ENCODE data around the gene GAB4.

GAB4 gene

DNA sequence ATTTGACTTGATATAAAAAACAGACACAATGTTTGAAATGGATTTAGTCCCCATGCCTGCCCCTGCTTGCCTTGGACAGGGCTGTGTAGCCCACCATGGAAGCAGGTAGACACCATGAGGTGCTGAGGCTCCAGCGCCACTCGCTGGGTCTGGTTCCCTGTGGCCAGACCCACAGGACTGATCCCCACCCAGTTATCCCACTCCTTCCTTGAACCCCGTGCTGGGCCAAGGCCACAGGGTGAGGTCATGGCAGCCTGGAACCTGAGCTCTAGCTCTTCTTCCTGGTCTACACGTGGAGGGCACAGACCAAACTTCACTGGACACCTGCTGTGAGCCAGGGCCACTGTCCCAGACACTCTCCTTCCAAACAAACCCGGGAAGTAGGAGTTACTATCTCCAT, 42.5 kb downstream of the GAB4 start:
- no peak overlapping the region for H3K4me3 ChIP-seq (ENCODE audit: low read depth, low read length)
- TF ChIP-seq, protein P1, sequence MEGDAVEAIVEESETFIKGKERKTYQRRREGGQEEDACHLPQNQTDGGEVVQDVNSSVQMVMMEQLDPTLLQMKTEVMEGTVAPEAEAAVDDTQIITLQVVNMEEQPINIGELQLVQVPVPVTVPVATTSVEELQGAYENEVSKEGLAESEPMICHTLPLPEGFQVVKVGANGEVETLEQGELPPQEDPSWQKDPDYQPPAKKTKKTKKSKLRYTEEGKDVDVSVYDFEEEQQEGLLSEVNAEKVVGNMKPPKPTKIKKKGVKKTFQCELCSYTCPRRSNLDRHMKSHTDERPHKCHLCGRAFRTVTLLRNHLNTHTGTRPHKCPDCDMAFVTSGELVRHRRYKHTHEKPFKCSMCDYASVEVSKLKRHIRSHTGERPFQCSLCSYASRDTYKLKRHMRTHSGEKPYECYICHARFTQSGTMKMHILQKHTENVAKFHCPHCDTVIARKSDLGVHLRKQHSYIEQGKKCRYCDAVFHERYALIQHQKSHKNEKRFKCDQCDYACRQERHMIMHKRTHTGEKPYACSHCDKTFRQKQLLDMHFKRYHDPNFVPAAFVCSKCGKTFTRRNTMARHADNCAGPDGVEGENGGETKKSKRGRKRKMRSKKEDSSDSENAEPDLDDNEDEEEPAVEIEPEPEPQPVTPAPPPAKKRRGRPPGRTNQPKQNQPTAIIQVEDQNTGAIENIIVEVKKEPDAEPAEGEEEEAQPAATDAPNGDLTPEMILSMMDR (IDR thresholded peaks at IDR 0.05; ENCODE audit: insufficient read depth, low read depth, low read length, missing control alignments), result no peak
- DNase-seq (ENCODE audit: low read depth), result no peak

DNA sequence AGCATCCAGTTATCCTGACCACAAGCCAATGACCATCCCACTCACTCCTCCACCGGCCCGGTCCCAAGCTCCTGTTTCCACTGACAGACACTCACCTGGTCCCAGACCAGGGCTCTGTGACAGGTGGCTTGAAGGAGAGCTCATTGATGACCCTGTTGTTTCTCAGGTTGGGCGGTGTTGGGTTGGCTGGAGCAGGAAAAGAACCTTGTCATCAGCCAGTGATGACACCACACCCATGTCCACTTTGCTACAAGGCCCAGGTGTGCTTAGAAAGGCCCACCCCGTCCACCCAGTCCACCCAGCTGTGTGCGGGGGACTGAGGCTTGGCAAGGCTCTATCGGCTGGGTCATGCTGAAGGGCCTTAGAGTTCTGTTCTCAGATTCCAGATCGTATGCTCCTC, 42.9 kb downstream of the GAB4 start:
- no peak overlapping the region for H3K4me3 ChIP-seq (ENCODE audit: low read depth, low read length)
- TF ChIP-seq, protein P1 (IDR thresholded peaks at IDR 0.05; ENCODE audit: insufficient read depth, low read depth, low read length, missing control alignments), result no peak
- no peak for DNase-seq (ENCODE audit: low read depth)

DNA sequence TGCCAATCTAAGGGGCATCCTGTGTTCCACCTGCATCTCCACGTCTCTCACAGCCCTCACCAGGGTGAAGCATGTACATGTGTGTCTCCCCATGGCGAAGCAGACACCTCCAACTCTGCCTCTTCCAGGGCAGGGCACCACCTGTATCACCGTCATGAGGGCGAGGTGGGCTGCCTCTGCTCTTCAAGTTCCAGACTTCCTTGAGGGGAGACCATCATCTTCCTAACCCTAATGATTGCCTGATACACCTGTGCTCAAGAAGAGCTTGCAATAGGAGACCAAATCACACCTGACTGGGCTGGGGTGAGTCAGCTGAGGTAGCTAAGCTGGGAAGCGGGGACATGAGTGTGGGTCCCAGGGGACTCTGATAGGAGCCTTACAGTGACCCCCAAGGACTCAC, 43.7 kb downstream of the GAB4 start:
- TF ChIP-seq, protein P1 (IDR thresholded peaks at IDR 0.05; ENCODE audit: insufficient read depth, low read depth, low read length, missing control alignments), result no peak
- no peak overlapping the region for H3K4me3 ChIP-seq (ENCODE audit: low read depth, low read length)
- no peak for DNase-seq (ENCODE audit: low read depth)

DNA sequence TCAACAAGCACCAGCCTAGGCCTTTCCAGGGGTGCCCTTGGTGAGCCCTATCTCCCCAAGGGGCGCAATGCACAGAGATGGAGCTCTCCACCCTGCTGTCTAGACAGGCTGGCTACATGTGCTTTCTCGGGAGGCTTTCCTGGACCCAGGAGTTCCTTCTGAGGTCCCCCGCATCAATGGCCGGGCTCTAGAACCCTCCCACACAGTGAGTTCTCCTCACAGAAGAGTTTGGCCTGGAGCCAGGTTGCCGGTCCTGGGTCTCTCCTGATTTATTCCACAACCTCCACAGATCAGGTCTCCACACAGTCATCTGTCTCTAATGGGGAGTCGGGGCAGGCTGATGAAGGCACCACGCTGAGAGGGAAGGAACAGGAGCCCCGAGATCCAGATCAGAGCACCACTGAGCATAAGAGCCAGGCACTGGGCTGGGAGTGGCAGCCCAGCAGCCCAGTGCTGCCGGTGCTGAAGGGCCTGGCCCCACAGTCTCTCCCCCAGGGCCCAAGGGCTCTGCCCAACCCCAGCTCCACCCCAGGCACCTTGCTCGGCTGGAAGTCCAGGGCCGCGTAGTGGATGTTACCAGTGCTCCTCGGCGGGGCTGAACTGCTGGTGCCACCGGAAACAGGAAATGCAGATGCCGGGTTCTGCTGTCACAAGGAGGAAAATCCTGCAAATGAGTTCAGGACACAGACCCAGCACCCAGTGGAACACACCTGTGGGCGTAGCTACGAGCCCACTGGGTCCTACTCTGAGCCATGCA, 44.7 kb downstream of the GAB4 start:
- TF ChIP-seq, protein P1 (IDR thresholded peaks at IDR 0.05; ENCODE audit: insufficient read depth, low read depth, low read length, missing control alignments), result no peak
- no peak for DNase-seq (ENCODE audit: low read depth)
- H3K4me3 ChIP-seq (ENCODE audit: low read depth, low read length), result no peak overlapping the region

DNA sequence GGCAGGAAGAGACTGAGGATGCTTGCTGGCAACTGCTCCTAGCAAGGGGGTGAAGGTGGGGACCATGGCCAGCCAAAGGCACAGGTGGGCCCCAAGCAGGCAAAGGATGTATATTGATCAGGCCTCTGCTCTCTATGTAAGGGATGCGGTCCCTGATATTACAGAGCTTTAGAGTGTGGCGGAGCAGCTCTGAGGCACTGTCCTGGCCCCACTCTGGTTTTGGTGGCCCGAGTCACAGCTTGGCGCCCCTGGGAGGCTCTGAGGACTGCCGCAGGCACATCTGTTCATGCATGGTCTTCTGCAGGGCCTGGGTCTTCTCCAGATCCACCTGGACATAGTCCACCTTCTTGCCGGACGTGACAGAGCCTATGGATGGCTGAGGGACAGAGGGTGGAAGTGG, 45.5 kb downstream of the GAB4 start:
- H3K4me3 ChIP-seq (ENCODE audit: low read depth, low read length), result no peak overlapping the region
- DNase-seq (ENCODE audit: low read depth), result no peak
- TF ChIP-seq, protein P1 (IDR thresholded peaks at IDR 0.05; ENCODE audit: insufficient read depth, low read depth, low read length, missing control alignments), result no peak

DNA sequence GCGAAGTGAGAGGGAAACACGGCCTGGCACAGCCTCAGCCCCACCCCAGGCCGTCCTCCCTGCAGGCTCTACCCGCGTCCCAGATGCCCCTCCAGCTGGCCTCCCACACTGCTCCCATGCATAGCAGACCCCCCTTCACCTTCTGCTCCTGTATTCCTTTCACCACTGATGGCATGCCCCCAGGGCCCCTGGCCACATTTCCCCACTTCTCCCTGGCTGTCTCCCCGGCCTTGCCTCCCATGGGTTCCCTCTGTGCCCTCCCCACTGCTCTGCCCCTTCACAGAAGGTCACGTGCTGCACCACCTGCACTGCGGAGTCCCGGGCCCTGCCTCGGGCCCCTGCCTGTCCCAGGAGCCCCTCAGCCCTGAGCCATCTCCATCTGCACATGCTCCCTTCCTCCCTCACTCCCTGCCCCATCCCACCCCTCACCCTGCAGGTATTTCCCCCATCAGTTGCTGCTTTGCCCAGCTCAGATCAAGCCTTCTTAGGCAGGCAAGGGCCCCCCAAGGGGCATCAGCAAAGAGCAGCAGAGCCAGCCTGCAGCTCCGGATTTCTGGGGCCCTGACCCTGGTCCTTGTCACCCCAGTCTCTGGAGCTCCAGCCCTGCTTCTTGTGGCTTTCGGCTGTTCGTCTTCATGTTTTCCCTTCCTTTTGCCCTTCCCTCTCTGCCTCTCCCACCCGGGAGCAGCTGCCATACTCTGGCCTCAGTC, 46.4 kb downstream of the GAB4 start:
- DNase-seq (ENCODE audit: low read depth), result no peak
- no peak overlapping the region for H3K4me3 ChIP-seq (ENCODE audit: low read depth, low read length)
- TF ChIP-seq, protein P1 (IDR thresholded peaks at IDR 0.05; ENCODE audit: insufficient read depth, low read depth, low read length, missing control alignments), result no peak

All from GM12865 (cell line).